Upper lobe of left lung (tissue), 6 donors: ENCODE data around the gene PPARD. TPM values are rescaled to one million over a fixed set of nuclear protein-coding genes. Genes with fewer than 3 reads are reported as not detected.

Experiments used
- ATAC-seq, 2 donors: fragments of 200-7000 bp; cut with Tn5 transposase; one replicate each; pipeline ENCODE4 v1.9.1; 2022; ENCODE audit warnings: mild to moderate bottlenecking in 2 of 2, moderate library complexity in 2 of 2; ENCODE audit not compliant: low FRiP score in 2 of 2
- DNase-seq, 2 donors: peaks; one replicate each; pipeline ENCODE4 v3.0.0-alpha.2; 2019 to 2020
- H3K27ac ChIP-seq, 4 donors: fragments of 200-600 bp; sonication (generic); one replicate each; pipeline ENCODE4 v1.5.1; 2016 to 2019
- H3K27me3 ChIP-seq, 4 donors: fragments of 200-600 bp; sonication (generic); one replicate each; pipeline ENCODE4 v1.5.1; 2017 to 2019
- H3K36me3 ChIP-seq, 4 donors: fragments of 200-600 bp; sonication (generic); one replicate each; pipeline ENCODE4 v1.5.1; 2016 to 2019
- H3K4me1 ChIP-seq, 4 donors: fragments of 200-600 bp; sonication (generic); one replicate each; pipeline ENCODE4 v1.5.1; 2018 to 2019
- H3K4me3 ChIP-seq, 4 donors: fragments of 200-600 bp; sonication (generic); one replicate each; pipeline ENCODE4 v1.5.1; 2017 to 2019; ENCODE audit warnings: mild to moderate bottlenecking in 2 of 4, moderate library complexity in 1 of 4
- H3K9me3 ChIP-seq, 4 donors: fragments of 200-600 bp; sonication (generic); one replicate each; pipeline ENCODE4 v1.5.1; 2018 to 2019
- EP300 ChIP-seq, 4 donors: sonication (generic); formaldehyde crosslinking; IDR thresholded peaks; one replicate each; pipeline ENCODE4 v1.5.1; 2017; ENCODE audit warnings: antibody characterized with exemption in 4 of 4, control low read depth in 2 of 4
- POLR2A ChIP-seq, 4 donors: fragments of 450-650 bp; IDR thresholded peaks; one replicate each; pipeline ENCODE4 v1.5.1; 2016 to 2017; ENCODE audit warnings: antibody characterized with exemption in 4 of 4, mild to moderate bottlenecking in 2 of 4
- POLR2AphosphoS5 ChIP-seq, 2 donors: sonication (generic); formaldehyde crosslinking; IDR thresholded peaks; one replicate each; pipeline ENCODE4 v1.5.1; 2017; ENCODE audit warnings: antibody characterized with exemption in 2 of 2
- WGBS, 2 donors: methylation state at CpG; one replicate each; pipeline ENCODE4 v1.1.5; 2017 to 2018; 5-methylcytosine and 5-hydroxymethylcytosine counted together
- total RNA-seq, 6 donors: library from RNA; depleted of rRNA in 4 of 6; stranded (reverse); fragments of >200 nt in 4 of 6; gene quantifications; one replicate each; pipeline versions ENCODE4 v1.1.0 to v1.2.1, GENCODE V29; 2016 to 2021
- TF ChIP-seq, protein P1 (sequence below), 6 experiments: fragments of 450-650 bp in 4 of 6; fragments of 200-600 bp in 2 of 6; sonication (generic) in 2 of 6; IDR thresholded peaks; one replicate each; pipeline ENCODE4 v1.5.1; 2016 to 2019; ENCODE audit warnings: antibody characterized with exemption in 6 of 6
- donor health status: DM: no; HTN: no; CAD: no; lungs with moderate emphysema.
- donor health status: DM: no; HTN: yes; CAD: no; lungs with severe emphysema.

PPARD gene
- total RNA-seq, 6 donors from 2014 or later: 14.8 to 48.2 (median 31.5) TPM

DNA sequence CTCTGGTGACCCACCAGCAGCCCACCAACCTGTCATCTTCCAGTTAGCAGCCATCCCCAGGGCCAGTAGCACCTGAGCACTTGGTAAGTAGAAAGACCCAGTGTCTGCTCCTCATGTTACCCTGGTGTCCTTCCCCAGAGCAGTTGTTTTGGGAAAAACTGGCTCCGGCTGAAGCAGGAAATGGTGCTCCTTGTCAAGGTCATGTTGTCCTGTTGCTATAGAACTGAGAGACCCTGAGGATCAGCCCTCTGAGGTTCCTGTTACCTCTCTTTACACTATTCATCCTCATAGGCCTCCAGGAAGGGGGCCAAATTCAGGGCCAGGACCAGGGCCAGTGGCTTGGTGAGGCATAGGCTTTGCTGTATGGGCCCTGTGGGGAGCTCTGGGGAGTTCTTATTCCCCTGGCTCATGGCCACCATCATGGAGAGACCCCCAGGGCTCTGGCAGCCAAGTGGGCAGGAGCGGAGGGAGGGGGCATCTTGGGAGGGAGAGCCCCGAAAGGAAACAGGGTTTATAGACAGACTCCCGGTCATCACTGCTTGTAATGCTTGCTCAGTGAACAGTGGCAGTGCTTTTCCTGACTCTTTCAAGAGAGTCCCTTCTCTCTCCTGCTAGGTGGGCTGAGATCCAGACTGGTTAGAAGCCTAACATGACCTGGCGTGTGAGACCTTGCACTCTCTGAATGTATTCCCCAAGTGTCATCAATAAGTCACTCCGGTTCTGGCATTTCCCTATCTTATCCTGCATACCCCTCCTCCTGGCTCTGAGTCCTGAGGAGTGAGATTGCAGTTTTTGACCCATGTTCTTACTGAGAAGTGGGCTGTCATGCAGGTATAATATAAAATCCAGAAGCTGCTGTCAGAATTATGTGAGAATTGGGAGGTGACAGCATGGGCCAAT is 50.7 kb downstream of the PPARD start:
- Histone ChIP-seq H3K36me3 (no peaks in the 10 kb centered on the region), H3K27ac (peak overlapping the region in 3 of 4 donors; percentile 46 to 66 (median 66)), H3K4me1 (peaks cover 2 to 27% (median 14%) of the 10 kb centered on the region in 4 donors), H3K27me3 (no peaks in the 10 kb centered on the region), H3K4me3 (no peak overlapping the region), H3K9me3 (no peaks in the 10 kb centered on the region)
- no peak for ATAC-seq
- TF ChIP-seq POLR2AphosphoS5 (IDR thresholded peaks at IDR 0.05): no peak
- TF ChIP-seq, protein P1, sequence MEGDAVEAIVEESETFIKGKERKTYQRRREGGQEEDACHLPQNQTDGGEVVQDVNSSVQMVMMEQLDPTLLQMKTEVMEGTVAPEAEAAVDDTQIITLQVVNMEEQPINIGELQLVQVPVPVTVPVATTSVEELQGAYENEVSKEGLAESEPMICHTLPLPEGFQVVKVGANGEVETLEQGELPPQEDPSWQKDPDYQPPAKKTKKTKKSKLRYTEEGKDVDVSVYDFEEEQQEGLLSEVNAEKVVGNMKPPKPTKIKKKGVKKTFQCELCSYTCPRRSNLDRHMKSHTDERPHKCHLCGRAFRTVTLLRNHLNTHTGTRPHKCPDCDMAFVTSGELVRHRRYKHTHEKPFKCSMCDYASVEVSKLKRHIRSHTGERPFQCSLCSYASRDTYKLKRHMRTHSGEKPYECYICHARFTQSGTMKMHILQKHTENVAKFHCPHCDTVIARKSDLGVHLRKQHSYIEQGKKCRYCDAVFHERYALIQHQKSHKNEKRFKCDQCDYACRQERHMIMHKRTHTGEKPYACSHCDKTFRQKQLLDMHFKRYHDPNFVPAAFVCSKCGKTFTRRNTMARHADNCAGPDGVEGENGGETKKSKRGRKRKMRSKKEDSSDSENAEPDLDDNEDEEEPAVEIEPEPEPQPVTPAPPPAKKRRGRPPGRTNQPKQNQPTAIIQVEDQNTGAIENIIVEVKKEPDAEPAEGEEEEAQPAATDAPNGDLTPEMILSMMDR (IDR thresholded peaks at IDR 0.05): no peak
- no peak for TF ChIP-seq POLR2A (IDR thresholded peaks at IDR 0.05)
- TF ChIP-seq EP300 (IDR thresholded peaks at IDR 0.05): no peak
- 76 to 89% methylated on average over 5 to 6 of the region's 6 CpGs for WGBS, 2 donors
- no peak for DNase-seq

DNA sequence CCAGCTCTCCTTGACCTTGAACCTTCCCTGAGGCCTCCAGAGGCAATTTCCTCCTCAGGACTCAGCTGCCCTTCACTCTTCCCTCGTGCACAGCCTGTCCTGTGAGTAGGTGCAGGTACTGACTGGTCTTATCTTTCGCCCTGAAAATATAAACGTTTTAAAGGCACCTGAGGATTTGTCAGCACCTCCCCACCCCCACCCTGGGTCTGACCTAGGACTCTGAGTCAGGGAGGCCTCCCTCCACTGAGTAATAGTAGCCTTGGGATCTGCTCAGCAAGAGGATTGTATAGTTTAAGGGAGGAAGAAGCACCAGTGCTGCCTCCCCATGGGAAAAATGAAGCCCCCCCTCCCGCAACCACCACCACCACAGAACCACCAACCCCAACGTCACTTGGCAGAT is 54.6 kb downstream of the PPARD start:
- DNase-seq: no peak
- ATAC-seq: no peak
- H3K4me3 ChIP-seq: no peak overlapping the region
- no peaks in the 10 kb centered on the region for H3K36me3 ChIP-seq
- no peaks in the 10 kb centered on the region for H3K27me3 ChIP-seq
- TF ChIP-seq, protein P1 (IDR thresholded peaks at IDR 0.05): no peak
- TF ChIP-seq POLR2AphosphoS5 (IDR thresholded peaks at IDR 0.05) (no peak), POLR2A (IDR thresholded peaks at IDR 0.05) (no peak), EP300 (IDR thresholded peaks at IDR 0.05) (no peak)
- H3K9me3 ChIP-seq: no peaks in the 10 kb centered on the region
- H3K27ac ChIP-seq: no peak overlapping the region
- peaks cover 2 to 34% (median 21%) of the 10 kb centered on the region in 4 donors for H3K4me1 ChIP-seq
- WGBS, 2 donors: 66 to 78% methylated on average over 5 of the region's 5 CpGs

DNA sequence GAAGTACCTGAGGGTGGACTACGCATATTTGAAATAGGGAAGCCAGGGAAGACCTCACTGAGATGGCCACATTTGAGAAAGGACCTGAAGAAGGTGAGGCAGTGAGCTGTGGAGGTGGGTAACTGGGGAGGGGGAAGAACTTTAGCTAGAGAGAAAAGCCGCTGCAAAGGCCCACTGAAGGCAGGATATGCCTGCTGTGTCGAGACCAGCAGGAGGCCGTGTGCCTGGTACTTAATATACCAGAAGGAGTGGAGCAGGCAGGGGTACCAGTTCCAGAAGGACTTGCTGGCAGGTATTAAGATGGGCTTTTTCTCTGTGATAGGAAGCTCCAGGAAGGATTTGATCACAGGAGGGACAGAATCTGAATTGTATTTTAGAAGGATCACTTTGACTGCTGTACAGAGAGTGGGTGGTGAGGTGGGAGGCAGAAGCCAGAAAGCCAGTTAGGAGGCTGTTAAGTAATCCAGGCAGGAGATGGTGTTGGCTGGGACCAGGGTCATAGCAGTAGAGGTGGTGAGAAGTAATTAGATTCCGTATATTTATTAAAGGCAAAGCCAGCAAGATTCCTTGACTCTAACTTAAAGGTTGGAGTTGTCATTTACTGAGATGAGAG is 55.6 kb downstream of the PPARD start:
- Histone ChIP-seq H3K4me3 (no peak overlapping the region), H3K27ac (no peak overlapping the region), H3K36me3 (no peaks in the 10 kb centered on the region), H3K27me3 (no peaks in the 10 kb centered on the region), H3K9me3 (no peaks in the 10 kb centered on the region), H3K4me1 (peaks cover 6 to 34% (median 20%) of the 10 kb centered on the region in 4 donors)
- 97% methylated on average over 5 of the region's 5 CpGs for WGBS, 2 donors
- DNase-seq: no peak
- no peak for TF ChIP-seq EP300 (IDR thresholded peaks at IDR 0.05)
- TF ChIP-seq POLR2A (IDR thresholded peaks at IDR 0.05): no peak
- no peak for TF ChIP-seq POLR2AphosphoS5 (IDR thresholded peaks at IDR 0.05)
- TF ChIP-seq, protein P1 (IDR thresholded peaks at IDR 0.05): no peak
- no peak for ATAC-seq

DNA sequence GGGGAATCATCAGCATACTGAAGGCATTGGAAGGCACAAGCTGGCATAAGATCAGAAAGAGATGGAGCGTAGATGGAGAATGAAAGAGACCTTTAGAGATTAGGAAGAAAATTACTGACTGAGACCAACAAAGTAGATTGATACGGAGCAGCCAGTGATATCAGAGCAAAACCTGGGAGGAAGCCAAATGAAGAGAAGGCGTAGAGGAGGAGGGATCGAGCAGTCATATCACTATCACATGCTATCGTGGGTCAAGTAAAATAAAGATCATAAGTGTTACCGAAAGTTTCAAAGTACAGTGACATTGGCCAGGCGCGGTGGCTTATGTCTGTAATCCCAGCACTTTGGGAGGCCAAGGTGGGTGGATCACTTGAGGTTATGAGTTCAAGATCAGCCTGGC is 56.2 kb downstream of the PPARD start:
- TF ChIP-seq POLR2A (IDR thresholded peaks at IDR 0.05): no peak
- TF ChIP-seq EP300 (IDR thresholded peaks at IDR 0.05): no peak
- TF ChIP-seq, protein P1 (IDR thresholded peaks at IDR 0.05): no peak
- no peak for TF ChIP-seq POLR2AphosphoS5 (IDR thresholded peaks at IDR 0.05)
- H3K9me3 ChIP-seq: no peaks in the 10 kb centered on the region
- H3K4me3 ChIP-seq: no peak overlapping the region
- peaks cover 10 to 34% (median 20%) of the 10 kb centered on the region in 4 donors for H3K4me1 ChIP-seq
- H3K27ac ChIP-seq: no peak overlapping the region
- no peaks in the 10 kb centered on the region for H3K36me3 ChIP-seq
- DNase-seq (no peak), ATAC-seq (no peak)
- 93 to 94% methylated on average over 8 of the region's 8 CpGs for WGBS, 2 donors
- H3K27me3 ChIP-seq: no peaks in the 10 kb centered on the region
